ENCODE data around the gene CACNB4.
"Not testable (repeated sequence)": the region's sequence is repeated elsewhere in the genome, so short reads cannot be mapped to it uniquely, and the experiment has no call there.

CACNB4 gene

GRCh38 chr2:152098496-152099366 lies at the start of gene CACNB4:
CACNB4 (minus strand) TSS chr2:152099044.
- intact Hi-C loops (cut with DNase I) = loop anchor here (10.0 kb wide), 1 partner anchor 64 kb away; no protein-coding TSS in a partner anchor
- DNase-seq = peak in 5 of 10 donors; percentile 6 to 81 (median 70)

GRCh38 chr2:152134488-152135280 lies 35.8 kb upstream of the CACNB4 start:
- intact Hi-C loops (cut with DNase I) = no loop called here
- DNase-seq = no peak

- intact Hi-C loops (cut with DNase I) = no loop called here
Observed at GRCh38 chr2:152132306-152132705, 33.5 kb upstream of the CACNB4 start.

GRCh38 chr2:152127628-152128027 lies 28.8 kb upstream of the CACNB4 start:
- DNase-seq = no peak
- intact Hi-C loops (cut with DNase I) = no loop called here

More at GRCh38 chr2:152132306-152132705, 33.5 kb upstream of the CACNB4 start:
- DNase-seq = no peak

- intact Hi-C loops (cut with DNase I) = no loop called here
- no peak for DNase-seq
Observed at GRCh38 chr2:152126664-152127063, 27.8 kb upstream of the CACNB4 start.

- intact Hi-C loops (cut with DNase I) = no loop called here
- no peak for DNase-seq
Observed at GRCh38 chr2:152122161-152122560, 23.3 kb upstream of the CACNB4 start.

- DNase-seq = peak in 1 of 10 donors; percentile 11
- intact Hi-C loops (cut with DNase I) = no loop called here
Observed at GRCh38 chr2:152120430-152120829, 21.6 kb upstream of the CACNB4 start.

- intact Hi-C loops (cut with DNase I) = no loop called here
Observed at GRCh38 chr2:152115952-152116351, 17.1 kb upstream of the CACNB4 start.

GRCh38 chr2:152114366-152114765 lies 15.5 kb upstream of the CACNB4 start:
- intact Hi-C loops (cut with DNase I) = no loop called here
- DNase-seq = no peak

More at GRCh38 chr2:152115952-152116351, 17.1 kb upstream of the CACNB4 start:
- no peak for DNase-seq

GRCh38 chr2:152107140-152107539 lies 8.3 kb upstream of the CACNB4 start:
- DNase-seq = peak in 1 of 10 donors; percentile 51
- intact Hi-C loops (cut with DNase I) = not testable (repeated sequence)

- DNase-seq = no peak
- intact Hi-C loops (cut with DNase I) = no loop called here
Observed at GRCh38 chr2:152106464-152106863, 7.6 kb upstream of the CACNB4 start.

- DNase-seq = no peak
- intact Hi-C loops (cut with DNase I) = no loop called here
Observed at GRCh38 chr2:152103271-152103670, 4.4 kb upstream of the CACNB4 start.

- intact Hi-C loops (cut with DNase I) = no loop called here
- no peak for DNase-seq
Observed at GRCh38 chr2:152100961-152101360, 2.1 kb upstream of the CACNB4 start.

GRCh38 chr2:152099367-152100050 lies 665 bp upstream of the CACNB4 start:
- peak in 3 of 10 donors; percentile 17 to 72 (median 59) for DNase-seq
- intact Hi-C loops (cut with DNase I) = loop anchor here (10.0 kb wide), 1 partner anchor 65 kb away; no protein-coding TSS in a partner anchor

- DNase-seq = peak in 6 of 10 donors; percentile 26 to 91 (median 54)
- intact Hi-C loops (cut with DNase I) = loop anchor here (10.0 kb wide), 1 partner anchor 63 kb away; no protein-coding TSS in a partner anchor
Observed at GRCh38 chr2:152097801-152098495, 896 bp downstream of the CACNB4 start.

- intact Hi-C loops (cut with DNase I) = loop anchor here (10.0 kb wide), 1 partner anchor 63 kb away; no protein-coding TSS in a partner anchor
- peak in 2 of 10 donors; percentile 59 to 72 for DNase-seq
Observed at GRCh38 chr2:152097290-152097800, 1.5 kb downstream of the CACNB4 start.

- intact Hi-C loops (cut with DNase I) = loop anchor here (10.0 kb wide), 1 partner anchor 60 kb away; no protein-coding TSS in a partner anchor
- DNase-seq = no peak
Observed at GRCh38 chr2:152095146-152095545, 3.7 kb downstream of the CACNB4 start.

- no peak for DNase-seq
- intact Hi-C loops (cut with DNase I) = loop anchor here (10.0 kb wide), 1 partner anchor 59 kb away; no protein-coding TSS in a partner anchor
Observed at GRCh38 chr2:152094014-152094413, 4.8 kb downstream of the CACNB4 start.

GRCh38 chr2:152093464-152093863 lies 5.4 kb downstream of the CACNB4 start:
- DNase-seq = peak in 3 of 10 donors; percentile 24 to 78 (median 71)
- intact Hi-C loops (cut with DNase I) = loop anchor here (10.0 kb wide), 1 partner anchor 59 kb away; no protein-coding TSS in a partner anchor
